Measurements from ENCODE around the gene STARD4.

Gene STARD4

GRCh38 chr5:111518777-111519176 is 6.4 kb upstream of the STARD4 start:
- no peaks in the 10 kb centered on the region for H3K9me3 ChIP-seq (ENCODE audit: control insufficient read depth in 1 of 2, low read length in 2 of 2)
- H3K36me3 ChIP-seq (ENCODE audit: control insufficient read depth in 1 of 2, insufficient read depth in 2 of 2, low read length in 2 of 2): no peaks in the 10 kb centered on the region
- no peaks in the 10 kb centered on the region for H3K4me1 ChIP-seq (ENCODE audit: control insufficient read depth in 1 of 2, insufficient read depth in 2 of 2, low read length in 2 of 2)
- H3K27me3 ChIP-seq (ENCODE audit: low read depth, low read length): no peaks in the 10 kb centered on the region
- no peak overlapping the region for H3K4me3 ChIP-seq (ENCODE audit: low read depth in 1 of 2, low read length in 2 of 2)
- no peak overlapping the region for H3K27ac ChIP-seq (ENCODE audit: low read length)

- no peaks in the 10 kb centered on the region for H3K9me3 ChIP-seq (ENCODE audit: control insufficient read depth in 1 of 2, low read length in 2 of 2)
- no peaks in the 10 kb centered on the region for H3K27me3 ChIP-seq (ENCODE audit: low read depth, low read length)
- H3K36me3 ChIP-seq (ENCODE audit: control insufficient read depth in 1 of 2, insufficient read depth in 2 of 2, low read length in 2 of 2): no peaks in the 10 kb centered on the region
- no peak overlapping the region for H3K27ac ChIP-seq (ENCODE audit: low read length)
- H3K4me1 ChIP-seq (ENCODE audit: control insufficient read depth in 1 of 2, insufficient read depth in 2 of 2, low read length in 2 of 2): peaks cover 0 to 3% of the 10 kb centered on the region in 2 donors
- H3K4me3 ChIP-seq (ENCODE audit: low read depth in 1 of 2, low read length in 2 of 2): no peak overlapping the region
Measured at GRCh38 chr5:111517853-111518501, 5.6 kb upstream of the STARD4 start.

- Histone ChIP-seq H3K4me3 (ENCODE audit: low read depth in 1 of 2, low read length in 2 of 2) (no peak overlapping the region), H3K9me3 (ENCODE audit: control insufficient read depth in 1 of 2, low read length in 2 of 2) (no peaks in the 10 kb centered on the region), H3K4me1 (ENCODE audit: control insufficient read depth in 1 of 2, insufficient read depth in 2 of 2, low read length in 2 of 2) (peaks cover 6% of the 10 kb centered on the region in 2 donors), H3K27me3 (ENCODE audit: low read depth, low read length) (no peaks in the 10 kb centered on the region), H3K27ac (ENCODE audit: low read length) (no peak overlapping the region), H3K36me3 (ENCODE audit: control insufficient read depth in 1 of 2, insufficient read depth in 2 of 2, low read length in 2 of 2) (no peaks in the 10 kb centered on the region)
Measured at GRCh38 chr5:111514087-111514486, 1.8 kb upstream of the STARD4 start.

GRCh38 chr5:111513131-111513520 is 791 bp upstream of the STARD4 start:
- no peaks in the 10 kb centered on the region for H3K27me3 ChIP-seq (ENCODE audit: low read depth, low read length)
- H3K9me3 ChIP-seq (ENCODE audit: control insufficient read depth in 1 of 2, low read length in 2 of 2): no peaks in the 10 kb centered on the region
- H3K27ac ChIP-seq (ENCODE audit: low read length): peak overlapping the region; percentile 91
- H3K4me3 ChIP-seq (ENCODE audit: low read depth in 1 of 2, low read length in 2 of 2): peak overlapping the region; percentile 92 to 93
- H3K36me3 ChIP-seq (ENCODE audit: control insufficient read depth in 1 of 2, insufficient read depth in 2 of 2, low read length in 2 of 2): no peaks in the 10 kb centered on the region
- H3K4me1 ChIP-seq (ENCODE audit: control insufficient read depth in 1 of 2, insufficient read depth in 2 of 2, low read length in 2 of 2): peaks cover 6% of the 10 kb centered on the region in 2 donors

- no peaks in the 10 kb centered on the region for H3K36me3 ChIP-seq (ENCODE audit: control insufficient read depth in 1 of 2, insufficient read depth in 2 of 2, low read length in 2 of 2)
- H3K4me3 ChIP-seq (ENCODE audit: low read depth in 1 of 2, low read length in 2 of 2): peak overlapping the region; percentile 92 to 93
- H3K9me3 ChIP-seq (ENCODE audit: control insufficient read depth in 1 of 2, low read length in 2 of 2): no peaks in the 10 kb centered on the region
- no peaks in the 10 kb centered on the region for H3K27me3 ChIP-seq (ENCODE audit: low read depth, low read length)
- peak overlapping the region; percentile 91 for H3K27ac ChIP-seq (ENCODE audit: low read length)
- H3K4me1 ChIP-seq (ENCODE audit: control insufficient read depth in 1 of 2, insufficient read depth in 2 of 2, low read length in 2 of 2): peaks cover 6% of the 10 kb centered on the region in 2 donors
Measured at GRCh38 chr5:111511831-111512374, 432 bp downstream of the STARD4 start.

- Histone ChIP-seq H3K4me1 (ENCODE audit: control insufficient read depth in 1 of 2, insufficient read depth in 2 of 2, low read length in 2 of 2) (peaks cover 6% of the 10 kb centered on the region in 2 donors), H3K27ac (ENCODE audit: low read length) (peak overlapping the region; percentile 91), H3K9me3 (ENCODE audit: control insufficient read depth in 1 of 2, low read length in 2 of 2) (no peaks in the 10 kb centered on the region), H3K4me3 (ENCODE audit: low read depth in 1 of 2, low read length in 2 of 2) (peak overlapping the region; percentile 92 to 93), H3K27me3 (ENCODE audit: low read depth, low read length) (no peaks in the 10 kb centered on the region), H3K36me3 (ENCODE audit: control insufficient read depth in 1 of 2, insufficient read depth in 2 of 2, low read length in 2 of 2) (no peaks in the 10 kb centered on the region)
Measured at GRCh38 chr5:111511174-111511830, 1.0 kb downstream of the STARD4 start.

GRCh38 chr5:111509119-111509518 is 3.2 kb downstream of the STARD4 start:
- no peaks in the 10 kb centered on the region for H3K9me3 ChIP-seq (ENCODE audit: control insufficient read depth in 1 of 2, low read length in 2 of 2)
- H3K4me3 ChIP-seq (ENCODE audit: low read depth in 1 of 2, low read length in 2 of 2): peak overlapping the region in 1 of 2 donors; percentile 7
- H3K4me1 ChIP-seq (ENCODE audit: control insufficient read depth in 1 of 2, insufficient read depth in 2 of 2, low read length in 2 of 2): peaks cover 6% of the 10 kb centered on the region in 2 donors
- H3K27ac ChIP-seq (ENCODE audit: low read length): no peak overlapping the region
- no peaks in the 10 kb centered on the region for H3K27me3 ChIP-seq (ENCODE audit: low read depth, low read length)
- H3K36me3 ChIP-seq (ENCODE audit: control insufficient read depth in 1 of 2, insufficient read depth in 2 of 2, low read length in 2 of 2): no peaks in the 10 kb centered on the region

GRCh38 chr5:111507276-111507675 is 5.1 kb downstream of the STARD4 start:
- no peaks in the 10 kb centered on the region for H3K9me3 ChIP-seq (ENCODE audit: control insufficient read depth in 1 of 2, low read length in 2 of 2)
- H3K4me3 ChIP-seq (ENCODE audit: low read depth in 1 of 2, low read length in 2 of 2): no peak overlapping the region
- H3K36me3 ChIP-seq (ENCODE audit: control insufficient read depth in 1 of 2, insufficient read depth in 2 of 2, low read length in 2 of 2): no peaks in the 10 kb centered on the region
- H3K4me1 ChIP-seq (ENCODE audit: control insufficient read depth in 1 of 2, insufficient read depth in 2 of 2, low read length in 2 of 2): peaks cover 0 to 6% of the 10 kb centered on the region in 2 donors
- no peaks in the 10 kb centered on the region for H3K27me3 ChIP-seq (ENCODE audit: low read depth, low read length)
- no peak overlapping the region for H3K27ac ChIP-seq (ENCODE audit: low read length)

GRCh38 chr5:111505096-111505495 is 7.2 kb downstream of the STARD4 start:
- no peaks in the 10 kb centered on the region for H3K9me3 ChIP-seq (ENCODE audit: control insufficient read depth in 1 of 2, low read length in 2 of 2)
- H3K4me1 ChIP-seq (ENCODE audit: control insufficient read depth in 1 of 2, insufficient read depth in 2 of 2, low read length in 2 of 2): no peaks in the 10 kb centered on the region
- H3K36me3 ChIP-seq (ENCODE audit: control insufficient read depth in 1 of 2, insufficient read depth in 2 of 2, low read length in 2 of 2): peaks cover 2 to 4% of the 10 kb centered on the region in 2 donors
- H3K27ac ChIP-seq (ENCODE audit: low read length): no peak overlapping the region
- H3K4me3 ChIP-seq (ENCODE audit: low read depth in 1 of 2, low read length in 2 of 2): no peak overlapping the region
- no peaks in the 10 kb centered on the region for H3K27me3 ChIP-seq (ENCODE audit: low read depth, low read length)

- Histone ChIP-seq H3K4me3 (ENCODE audit: low read depth in 1 of 2, low read length in 2 of 2) (no peak overlapping the region), H3K9me3 (ENCODE audit: control insufficient read depth in 1 of 2, low read length in 2 of 2) (no peaks in the 10 kb centered on the region), H3K27ac (ENCODE audit: low read length) (no peak overlapping the region), H3K36me3 (ENCODE audit: control insufficient read depth in 1 of 2, insufficient read depth in 2 of 2, low read length in 2 of 2) (peaks cover 3 to 4% of the 10 kb centered on the region in 2 donors), H3K27me3 (ENCODE audit: low read depth, low read length) (no peaks in the 10 kb centered on the region), H3K4me1 (ENCODE audit: control insufficient read depth in 1 of 2, insufficient read depth in 2 of 2, low read length in 2 of 2) (no peaks in the 10 kb centered on the region)
Measured at GRCh38 chr5:111502956-111503355, 9.4 kb downstream of the STARD4 start.

GRCh38 chr5:111498346-111498745 is 14.0 kb downstream of the STARD4 start:
- Histone ChIP-seq H3K27me3 (ENCODE audit: low read depth, low read length) (no peaks in the 10 kb centered on the region), H3K4me3 (ENCODE audit: low read depth in 1 of 2, low read length in 2 of 2) (no peak overlapping the region), H3K9me3 (ENCODE audit: control insufficient read depth in 1 of 2, low read length in 2 of 2) (no peaks in the 10 kb centered on the region), H3K4me1 (ENCODE audit: control insufficient read depth in 1 of 2, insufficient read depth in 2 of 2, low read length in 2 of 2) (no peaks in the 10 kb centered on the region), H3K36me3 (ENCODE audit: control insufficient read depth in 1 of 2, insufficient read depth in 2 of 2, low read length in 2 of 2) (peaks cover 3 to 4% of the 10 kb centered on the region in 2 donors), H3K27ac (ENCODE audit: low read length) (no peak overlapping the region)
